Adipose tissue (tissue), 3 donors: ENCODE results near the gene BAZ2A. TPM values are rescaled to one million over a fixed set of nuclear protein-coding genes. Genes with fewer than 3 reads are reported as not detected.
"Not testable (repeated sequence)": the region's sequence is repeated elsewhere in the genome, so short reads cannot be mapped to it uniquely, and the experiment has no call there.

Source experiments
- H3K27ac ChIP-seq: one replicate; pipeline ENCODE4 v1.5.1; 2013; ENCODE audit warnings: low read depth, low read length
- WGBS, 3 donors: extraction: QIAGEN DNeasy Blood & Tissue Kit; methylation state at CpG; one replicate each; pipeline ENCODE4 v1.1.7; 2013; 5-methylcytosine and 5-hydroxymethylcytosine counted together
- polyA plus RNA-seq, 3 donors: library from polyadenylated mRNA; stranded (reverse); fragments of 200-250 nt; gene quantifications; one replicate each; pipeline ENCODE4 v1.2.3, GENCODE V29; 2013
- donor health status: healthy with polysubstance abuse.
- donor health status: Bipolar disorder and iron deficiency.
- donor health status: healthy.

BAZ2A gene
- polyA plus RNA-seq, 3 donors, result 18.9 to 56.0 (median 29.3) TPM

DNA sequence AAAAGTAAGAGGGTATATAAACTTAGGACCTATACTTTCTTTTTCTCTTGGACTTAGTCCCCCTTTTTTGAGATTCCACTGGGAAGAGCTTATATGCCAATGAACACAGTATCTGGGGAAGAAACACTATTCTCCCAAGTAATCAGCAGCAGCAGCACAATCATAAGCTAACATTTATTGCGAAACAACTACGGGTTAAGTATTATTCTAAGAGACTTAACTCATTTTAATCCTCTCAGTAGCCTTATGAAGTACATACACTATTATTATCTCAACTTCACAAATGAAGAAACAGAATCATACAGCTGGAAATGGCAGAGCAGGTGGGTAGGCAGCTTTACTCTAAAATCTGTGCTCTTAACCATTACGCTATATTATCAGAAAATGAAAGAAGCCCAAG, 27.9 kb downstream of the BAZ2A start:
- 63 to 81% (median 74%) methylated on average over 3 of the region's 3 CpGs for WGBS, 3 donors
- H3K27ac ChIP-seq, result no peak overlapping the region

- 75 to 80% (median 79%) methylated on average over 3 of the region's 3 CpGs for WGBS, 3 donors
- no peak overlapping the region for H3K27ac ChIP-seq
These were observed 28.6 kb downstream of the BAZ2A start for GRCh38 chr12:56601503-56601902.

DNA sequence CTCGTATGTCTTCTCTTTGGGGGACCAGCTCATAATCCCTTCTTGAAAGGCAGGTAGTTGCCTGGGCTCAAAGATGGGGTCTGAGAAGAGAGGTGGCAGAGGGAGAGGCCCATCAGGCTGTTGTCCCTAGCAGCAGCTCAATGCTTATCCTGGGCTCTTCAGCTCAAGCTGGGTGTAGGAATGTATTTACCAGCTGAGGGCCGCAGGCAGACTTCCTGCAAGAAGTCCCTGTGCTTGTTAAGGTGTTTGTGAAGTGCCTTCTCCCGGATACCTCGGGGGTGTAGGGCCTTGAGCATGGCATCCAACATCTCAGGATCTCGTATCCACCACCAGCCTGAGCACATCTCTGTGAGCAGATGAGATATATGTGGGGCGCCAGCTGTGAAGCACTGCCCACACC, 29.4 kb downstream of the BAZ2A start:
- no peak overlapping the region for H3K27ac ChIP-seq
- WGBS, 3 donors, result 80 to 90% (median 90%) methylated on average over 6 of the region's 6 CpGs

- 93 to 98% (median 94%) methylated on average over 10 of the region's 10 CpGs for WGBS, 3 donors
These were observed 30.3 kb downstream of the BAZ2A start for GRCh38 chr12:56599797-56600196.

DNA sequence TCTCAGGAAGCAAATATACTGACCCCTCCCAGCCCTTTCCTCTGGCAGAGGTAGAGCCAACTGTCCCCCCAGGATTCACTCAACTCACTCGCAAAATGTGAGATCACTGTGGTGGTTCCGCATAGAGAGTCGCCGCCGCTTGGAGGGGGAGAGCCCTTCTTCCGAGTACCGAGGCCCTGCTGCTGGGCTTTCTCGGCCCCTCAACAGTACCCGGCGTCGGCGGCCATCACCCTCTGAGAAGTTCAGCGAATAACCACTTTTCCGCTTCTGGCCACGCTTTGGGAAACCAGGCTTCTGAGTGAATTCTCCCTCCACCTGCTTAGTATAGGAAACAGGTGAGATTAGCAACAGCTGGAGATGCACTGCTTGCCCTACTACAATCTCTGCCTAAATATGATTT, 31.1 kb downstream of the BAZ2A start:
- H3K27ac ChIP-seq, result no peak overlapping the region
- WGBS, 3 donors, result 94 to 98% (median 95%) methylated on average over 15 of the region's 15 CpGs

More at GRCh38 chr12:56599797-56600196, 30.3 kb downstream of the BAZ2A start:
- no peak overlapping the region for H3K27ac ChIP-seq

GRCh38 chr12:56596815-56597214, 33.3 kb downstream of the BAZ2A start:
- no peak overlapping the region for H3K27ac ChIP-seq
- WGBS, 3 donors, result 57 to 74% (median 68%) methylated on average over 3 of the region's 3 CpGs

DNA sequence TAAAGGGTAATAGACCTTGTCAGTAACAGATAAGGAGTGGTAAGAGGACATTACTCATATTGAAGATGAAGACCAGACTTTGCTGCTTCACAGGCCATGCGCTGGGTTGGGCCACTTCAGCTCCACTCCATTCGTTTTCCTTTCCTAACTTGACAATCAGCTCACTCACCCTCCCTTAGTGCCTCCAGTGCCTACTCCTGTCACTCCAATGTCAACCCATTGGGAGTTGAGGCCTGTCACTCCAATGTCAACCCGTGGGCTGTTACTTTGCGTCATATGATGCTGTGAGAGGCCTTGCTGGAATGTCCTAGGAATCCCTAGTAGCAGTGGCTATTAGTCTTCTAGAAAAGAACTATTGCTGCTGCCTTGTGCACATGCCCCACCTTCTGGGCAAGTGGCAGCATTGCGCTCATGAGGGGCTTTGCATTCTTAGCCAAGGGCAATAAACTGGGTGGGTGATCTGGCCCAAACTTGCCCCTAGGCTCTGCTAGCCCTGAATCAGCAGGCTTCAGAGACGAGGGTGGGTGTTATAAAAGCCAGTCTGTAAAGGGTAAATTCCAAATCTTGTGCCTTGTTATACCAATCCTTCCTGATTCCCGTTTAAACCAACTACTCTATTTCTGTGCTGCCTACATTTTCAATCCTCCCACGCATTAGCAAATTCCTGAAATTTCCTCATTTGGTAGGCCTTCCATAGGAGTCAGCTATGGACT, 36.1 kb downstream of the BAZ2A start:
- H3K27ac ChIP-seq, result no peak overlapping the region
- 50 to 55% (median 53%) methylated on average over 8 of the region's 8 CpGs for WGBS, 3 donors

GRCh38 chr12:56591961-56592360, 38.2 kb downstream of the BAZ2A start:
- no peak overlapping the region for H3K27ac ChIP-seq

GRCh38 chr12:56591126-56591525, 39.0 kb downstream of the BAZ2A start:
- 82 to 83% (median 83%) methylated on average over 5 of the region's 5 CpGs for WGBS, 3 donors

GRCh38 chr12:56590237-56590830, 39.8 kb downstream of the BAZ2A start:
- 52 to 66% (median 58%) methylated on average over 3 of the region's 3 CpGs for WGBS, 3 donors

More at GRCh38 chr12:56591126-56591525, 39.0 kb downstream of the BAZ2A start:
- no peak overlapping the region for H3K27ac ChIP-seq

GRCh38 chr12:56589783-56590182, 40.3 kb downstream of the BAZ2A start:
- 86 to 94% (median 90%) methylated on average over 1 of the region's 1 CpG for WGBS, 3 donors
- H3K27ac ChIP-seq, result no peak overlapping the region

More at GRCh38 chr12:56590237-56590830, 39.8 kb downstream of the BAZ2A start:
- H3K27ac ChIP-seq, result no peak overlapping the region

DNA sequence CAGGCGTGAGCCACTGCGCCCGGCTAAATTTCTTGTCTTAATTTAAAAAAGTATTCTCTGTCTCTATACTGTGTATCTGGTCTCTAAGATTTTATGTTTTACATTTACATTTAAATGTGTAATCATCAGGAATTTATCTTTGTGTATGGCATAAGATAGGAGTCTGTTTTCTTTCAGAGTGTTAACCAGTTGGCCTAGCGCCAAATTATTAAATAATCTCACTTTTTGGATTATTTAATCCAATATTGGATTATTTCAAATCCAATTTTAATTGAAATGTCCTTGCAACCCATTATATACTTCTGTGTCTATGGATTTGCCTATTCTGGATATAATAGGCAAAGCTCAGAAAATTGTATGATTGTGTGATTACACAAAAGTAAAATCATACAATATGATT, 45.0 kb downstream of the BAZ2A start:
- WGBS, 3 donors, result 84 to 89% (median 86%) methylated on average over 4 of the region's 4 CpGs
- no peak overlapping the region for H3K27ac ChIP-seq

GRCh38 chr12:56581418-56582145, 48.5 kb downstream of the BAZ2A start:
- 69 to 84% (median 75%) methylated on average over 10 of the region's 10 CpGs for WGBS, 3 donors
- no peak overlapping the region for H3K27ac ChIP-seq

DNA sequence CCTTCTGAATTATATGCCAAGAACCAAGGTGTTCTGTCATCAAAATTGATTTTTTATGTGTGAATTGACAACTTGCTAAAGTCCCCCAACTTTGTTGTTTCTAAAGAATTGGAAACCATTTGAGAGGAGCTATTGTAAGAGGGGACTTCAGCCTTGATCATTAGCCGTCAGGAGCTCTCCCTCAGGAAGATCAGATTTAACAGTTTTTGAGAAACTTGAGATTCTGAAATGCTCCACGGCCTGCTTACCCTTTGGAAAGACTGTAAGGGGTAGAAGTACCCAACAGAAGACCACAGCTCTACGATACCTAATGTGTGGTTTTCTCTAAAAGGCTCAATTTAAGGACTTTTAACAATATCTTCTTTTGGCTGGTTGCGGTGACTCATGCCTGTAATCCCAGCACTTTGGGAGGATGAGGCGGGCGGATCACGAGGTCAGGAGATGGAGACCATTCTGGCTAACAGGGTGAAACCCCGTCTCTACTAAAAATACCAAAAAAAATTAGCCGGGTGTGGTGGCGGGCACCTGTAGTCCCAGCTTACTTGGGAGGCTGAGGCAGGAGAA, 51.1 kb downstream of the BAZ2A start:
- no peak overlapping the region for H3K27ac ChIP-seq
- WGBS, 3 donors, result 89 to 96% (median 93%) methylated on average over 10 of the region's 10 CpGs

GRCh38 chr12:56577248-56577647, 52.9 kb downstream of the BAZ2A start:
- not testable (repeated sequence) for H3K27ac ChIP-seq

DNA sequence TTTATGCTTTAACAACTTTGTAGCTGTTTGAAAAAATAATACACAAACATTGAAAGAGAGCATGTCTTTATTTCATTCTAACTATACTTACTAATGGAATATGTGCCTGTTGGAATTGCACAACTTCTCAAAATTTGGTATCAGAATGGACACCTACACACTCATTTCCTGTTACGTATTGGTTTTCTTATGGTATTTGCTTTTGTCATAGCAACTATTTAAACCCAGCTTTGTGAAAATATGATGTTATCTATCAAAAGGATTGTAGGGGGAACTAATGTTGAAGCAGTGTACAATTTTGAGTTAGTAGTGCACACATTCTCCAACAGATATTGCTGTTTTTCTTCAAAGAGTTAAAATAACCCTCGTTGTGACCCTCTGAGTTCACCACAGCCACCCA, 55.9 kb downstream of the BAZ2A start:
- 35 to 62% (median 38%) methylated on average over 2 of the region's 2 CpGs for WGBS, 3 donors
- H3K27ac ChIP-seq, result no peak overlapping the region

More at GRCh38 chr12:56577248-56577647, 52.9 kb downstream of the BAZ2A start:
- WGBS, 3 donors, result 89 to 93% (median 93%) methylated on average over 7 of the region's 7 CpGs

GRCh38 chr12:56572288-56572687, 57.8 kb downstream of the BAZ2A start:
- H3K27ac ChIP-seq, result no peak overlapping the region

DNA sequence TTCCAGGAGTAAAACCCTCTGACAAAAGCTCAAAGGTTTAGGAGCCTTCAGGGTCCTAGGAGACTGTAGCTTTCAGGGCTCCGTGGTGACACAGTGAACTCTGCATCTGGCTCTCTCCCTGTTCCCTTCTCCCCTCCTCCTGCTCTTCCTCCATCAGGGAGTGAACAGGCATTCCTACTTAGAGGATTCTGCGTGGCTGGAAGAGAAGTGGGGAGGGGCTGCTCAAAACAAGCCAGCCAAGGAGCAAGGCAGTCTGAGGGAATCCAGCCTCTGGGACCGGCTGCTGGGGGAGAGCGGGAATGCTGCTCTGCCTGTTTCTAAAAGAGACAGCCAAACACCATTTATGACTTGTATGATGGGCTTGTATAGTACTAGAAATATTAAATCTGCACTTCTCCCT, 59.0 kb downstream of the BAZ2A start:
- no peak overlapping the region for H3K27ac ChIP-seq
- 54 to 68% (median 55%) methylated on average over 4 of the region's 4 CpGs for WGBS, 3 donors

More at GRCh38 chr12:56572288-56572687, 57.8 kb downstream of the BAZ2A start:
- 41 to 78% (median 47%) methylated on average over 1 of the region's 1 CpG for WGBS, 3 donors

- WGBS, 3 donors, result 54 to 69% (median 64%) methylated on average over 1 of the region's 1 CpG
- no peak overlapping the region for H3K27ac ChIP-seq
These were observed 62.0 kb downstream of the BAZ2A start for GRCh38 chr12:56568146-56568545.
